AG04449 (cell line): Measurements from ENCODE around the gene SRPK2.

ENCODE experiments used
- CTCF ChIA-PET: fragments of 350-600 bp; formaldehyde crosslinking; extraction: SDS; loops from one replicate; lab custom pipeline; 2021; ENCODE audit warnings: antibody characterized with exemption; lab: Yijun Ruan, JAX
- POLR2A ChIA-PET: fragments of 400-600, 350-600 bp; formaldehyde crosslinking; extraction: SDS; loops from one replicate; lab custom pipeline; 2020; ENCODE audit warnings: antibody characterized with exemption, inconsistent platforms; lab: Yijun Ruan, JAX
- DNase-seq: peaks from one replicate; pipeline ENCODE4 v3.0.0-alpha.2; 2010; ENCODE audit warnings: low read depth, low spot score
- H3K4me3 ChIP-seq: 2 replicates; pipeline ENCODE4 v1.5.1; 2011; ENCODE audit warnings: low read depth, mild to moderate bottlenecking, control low read depth, low read length
- TF ChIP-seq, protein P1 (sequence below): IDR thresholded peaks from one replicate; pipeline ENCODE4 v1.5.1; 2011; ENCODE audit warnings: mild to moderate bottlenecking, moderate library complexity, low read length, control low read depth, inconsistent platforms; ENCODE audit not compliant: insufficient read depth; ENCODE audit errors: missing control alignments

The SRPK2 gene

GRCh38 chr7:105387508-105388355 lies 989 bp downstream of the SRPK2 start:
- ChIA-PET CTCF (interaction anchor here (1.3 kb wide), 1 partner anchor 100 kb away, joined by 3 read pairs; no protein-coding TSS in a partner anchor), POLR2A (interaction anchor here (1.0 kb wide), 1 partner anchor 374 kb away, joined by 3 read pairs; the partner anchor contains the start of gene KMT2E)
- peak overlapping the region; percentile 72 for H3K4me3 ChIP-seq
- DNase-seq: no peak
- TF ChIP-seq, protein P1, sequence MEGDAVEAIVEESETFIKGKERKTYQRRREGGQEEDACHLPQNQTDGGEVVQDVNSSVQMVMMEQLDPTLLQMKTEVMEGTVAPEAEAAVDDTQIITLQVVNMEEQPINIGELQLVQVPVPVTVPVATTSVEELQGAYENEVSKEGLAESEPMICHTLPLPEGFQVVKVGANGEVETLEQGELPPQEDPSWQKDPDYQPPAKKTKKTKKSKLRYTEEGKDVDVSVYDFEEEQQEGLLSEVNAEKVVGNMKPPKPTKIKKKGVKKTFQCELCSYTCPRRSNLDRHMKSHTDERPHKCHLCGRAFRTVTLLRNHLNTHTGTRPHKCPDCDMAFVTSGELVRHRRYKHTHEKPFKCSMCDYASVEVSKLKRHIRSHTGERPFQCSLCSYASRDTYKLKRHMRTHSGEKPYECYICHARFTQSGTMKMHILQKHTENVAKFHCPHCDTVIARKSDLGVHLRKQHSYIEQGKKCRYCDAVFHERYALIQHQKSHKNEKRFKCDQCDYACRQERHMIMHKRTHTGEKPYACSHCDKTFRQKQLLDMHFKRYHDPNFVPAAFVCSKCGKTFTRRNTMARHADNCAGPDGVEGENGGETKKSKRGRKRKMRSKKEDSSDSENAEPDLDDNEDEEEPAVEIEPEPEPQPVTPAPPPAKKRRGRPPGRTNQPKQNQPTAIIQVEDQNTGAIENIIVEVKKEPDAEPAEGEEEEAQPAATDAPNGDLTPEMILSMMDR: no peak

DNA sequence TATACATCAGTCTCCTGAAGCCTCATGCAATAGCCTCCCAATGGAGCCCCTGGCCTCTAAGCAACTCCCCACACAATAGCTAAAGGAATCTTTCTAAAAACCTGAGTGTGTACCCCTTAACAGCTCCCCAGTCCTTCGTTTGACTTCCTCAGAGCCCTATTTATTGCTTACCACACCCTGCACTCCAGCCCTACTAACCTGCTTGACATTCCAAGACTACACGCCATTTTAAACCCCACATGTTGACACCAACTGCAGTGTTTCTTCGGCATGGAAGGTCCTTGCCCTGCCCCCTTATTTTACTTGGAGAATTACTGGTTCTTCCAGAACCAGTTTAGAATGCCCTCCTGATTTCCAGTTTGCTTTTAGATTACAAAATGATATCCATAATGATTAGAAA lies 10.8 kb downstream of the SRPK2 start:
- TF ChIP-seq, protein P1: no peak
- no peak for DNase-seq
- ChIA-PET CTCF (no interaction called here), POLR2A (no interaction called here)
- H3K4me3 ChIP-seq: no peak overlapping the region

- TF ChIP-seq, protein P1: no peak
- ChIA-PET CTCF (interaction anchor here (0.9 kb wide), 1 partner anchor 19 kb away, joined by 3 read pairs; no protein-coding TSS in a partner anchor), POLR2A (no interaction called here)
- no peak for DNase-seq
- no peak overlapping the region for H3K4me3 ChIP-seq
These were observed 11.7 kb downstream of the SRPK2 start for GRCh38 chr7:105376908-105377533.

DNA sequence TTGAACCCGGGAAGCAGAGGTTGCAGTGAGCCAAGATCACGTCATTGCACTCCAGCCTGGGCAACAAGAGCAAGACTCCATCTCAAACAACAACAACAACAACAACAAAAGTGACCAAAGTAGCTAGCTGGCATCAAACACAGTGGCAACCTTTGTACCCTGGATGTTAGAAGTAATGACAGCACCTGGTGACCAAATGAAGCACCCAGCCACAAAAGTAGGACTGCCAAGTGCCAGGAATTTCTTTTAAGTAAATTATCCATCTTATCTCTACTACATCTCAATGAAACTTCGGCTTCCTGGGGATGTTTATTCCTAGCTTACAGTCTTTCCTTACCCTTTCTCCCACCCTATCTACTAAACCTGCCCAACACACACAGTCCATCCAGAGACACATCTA lies 18.8 kb downstream of the SRPK2 start:
- ChIA-PET POLR2A (no interaction called here), CTCF (no interaction called here)
- TF ChIP-seq, protein P1: no peak
- H3K4me3 ChIP-seq: no peak overlapping the region
- no peak for DNase-seq

- no peak for DNase-seq
- H3K4me3 ChIP-seq: no peak overlapping the region
- ChIA-PET POLR2A (no interaction called here), CTCF (no interaction called here)
- TF ChIP-seq, protein P1: no peak
These were observed 21.3 kb downstream of the SRPK2 start for GRCh38 chr7:105367458-105367857.
